Tibial nerve (tissue), 4 donors: ENCODE data around the gene MND1. TPM values are rescaled to one million over a fixed set of nuclear protein-coding genes. Genes with fewer than 3 reads are reported as not detected.

Source experiments
- DNase-seq, 2 donors: peaks; one replicate each; pipeline ENCODE4 v3.0.0-alpha.2; 2019; ENCODE audit warnings: low spot score in 2 of 2
- H3K27ac ChIP-seq, 4 donors: fragments of 200-600 bp; sonication (generic) in 3 of 4; one replicate each; pipeline ENCODE4 v1.5.1; 2017 to 2019; ENCODE audit warnings: mild to moderate bottlenecking in 1 of 4
- H3K27me3 ChIP-seq, 2 donors: fragments of 200-600 bp; sonication (generic) in 1 of 2; one replicate each; pipeline versions ENCODE4 v1.5.1 to v1.6.0; 2017 to 2019
- H3K36me3 ChIP-seq, 3 donors: fragments of 200-600 bp; sonication (generic); one replicate each; pipeline ENCODE4 v1.5.1; 2018 to 2019
- H3K4me1 ChIP-seq, 4 donors: fragments of 200-600 bp; sonication (generic) in 3 of 4; one replicate each; pipeline ENCODE4 v1.5.1; 2017 to 2019
- H3K4me3 ChIP-seq, 4 donors: fragments of 200-600 bp; sonication (generic) in 3 of 4; one replicate each; pipeline ENCODE4 v1.5.1; 2017 to 2019; ENCODE audit warnings: mild to moderate bottlenecking in 1 of 4, moderate library complexity in 1 of 4
- H3K9me3 ChIP-seq, 4 donors: fragments of 200-600 bp; sonication (generic) in 3 of 4; one replicate each; pipeline ENCODE4 v1.5.1; 2017 to 2019
- CTCF ChIP-seq, 5 experiments: fragments of 200-600 bp in 3 of 5; fragments of 450-650 bp in 2 of 5; sonication (generic) in 3 of 5; IDR thresholded peaks; one replicate each; pipeline ENCODE4 v1.5.1; 2016 to 2019; ENCODE audit warnings: antibody characterized with exemption in 5 of 5, mild to moderate bottlenecking in 3 of 5, moderate library complexity in 2 of 5
- EP300 ChIP-seq, 2 donors: sonication (generic); formaldehyde crosslinking; IDR thresholded peaks; one replicate each; pipeline ENCODE4 v1.6.1; 2017; ENCODE audit warnings: antibody characterized with exemption in 2 of 2, mild to moderate bottlenecking in 1 of 2
- POLR2A ChIP-seq, 2 donors: fragments of 450-650 bp; IDR thresholded peaks; one replicate each; pipeline ENCODE4 v1.6.1; 2017; ENCODE audit warnings: antibody characterized with exemption in 2 of 2, mild to moderate bottlenecking in 2 of 2, moderate library complexity in 2 of 2
- WGBS, 2 donors: methylation state at CpG; one replicate each; pipeline ENCODE4 v1.1.5; 2018; 5-methylcytosine and 5-hydroxymethylcytosine counted together
- total RNA-seq, 4 donors: library from RNA; depleted of rRNA; stranded (reverse); fragments of >200 nt; gene quantifications; one replicate each; pipeline ENCODE4 v1.1.0, GENCODE V29; 2016

The MND1 gene
- total RNA-seq, 4 donors from 2014 or later: 0.66 to 2.1 TPM; not detected in 2

DNA sequence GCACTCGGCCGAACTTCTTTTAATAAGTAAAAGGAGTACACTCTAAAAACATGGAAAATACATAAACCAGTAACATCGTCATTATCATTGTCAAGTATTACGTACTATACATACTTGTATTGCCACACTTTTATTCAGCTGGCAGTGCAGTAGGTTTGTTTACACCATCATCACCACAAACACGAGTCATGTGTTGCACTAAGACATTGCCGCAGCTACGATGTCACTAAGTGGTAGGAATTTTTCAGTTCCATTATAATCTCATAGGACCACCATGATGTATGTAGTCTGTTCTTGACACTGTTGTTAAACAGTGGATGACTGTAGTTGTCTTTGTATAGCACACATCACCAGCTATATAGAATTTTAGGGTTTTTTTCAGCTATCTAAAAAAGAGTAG is 73.6 kb downstream of the MND1 start:
- Histone ChIP-seq H3K27me3 (no peaks in the 10 kb centered on the region), H3K4me1 (no peaks in the 10 kb centered on the region), H3K27ac (no peak overlapping the region), H3K9me3 (no peaks in the 10 kb centered on the region), H3K4me3 (no peak overlapping the region), H3K36me3 (no peaks in the 10 kb centered on the region)
- no peak for DNase-seq
- 76 to 77% methylated on average over 7 of the region's 7 CpGs for WGBS, 2 donors
- TF ChIP-seq EP300 (IDR thresholded peaks at IDR 0.05) (no peak), POLR2A (IDR thresholded peaks at IDR 0.05) (no peak), CTCF (IDR thresholded peaks at IDR 0.05) (no peak)

DNA sequence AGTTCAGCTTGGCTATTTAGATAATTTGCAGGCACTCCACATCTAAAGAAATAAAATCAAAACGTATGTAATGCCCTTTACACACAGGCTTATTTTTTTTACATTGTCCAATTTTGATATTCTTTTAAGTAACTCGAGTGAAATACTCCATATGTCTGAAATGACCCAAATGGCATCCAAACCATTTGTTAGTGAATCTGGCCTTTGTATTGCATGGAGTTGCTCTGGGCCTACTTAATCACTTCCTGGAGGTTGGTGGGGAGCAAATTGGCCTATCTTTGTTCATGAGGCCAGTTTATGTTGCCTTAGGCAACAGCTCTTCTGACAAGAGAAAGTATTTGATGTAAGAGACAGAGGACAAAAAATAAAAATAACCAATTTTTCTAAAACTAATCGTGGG is 74.1 kb downstream of the MND1 start:
- H3K9me3 ChIP-seq: no peaks in the 10 kb centered on the region
- H3K4me1 ChIP-seq: no peaks in the 10 kb centered on the region
- no peak for DNase-seq
- H3K4me3 ChIP-seq: no peak overlapping the region
- no peaks in the 10 kb centered on the region for H3K36me3 ChIP-seq
- H3K27ac ChIP-seq: no peak overlapping the region
- TF ChIP-seq EP300 (IDR thresholded peaks at IDR 0.05) (no peak), POLR2A (IDR thresholded peaks at IDR 0.05) (no peak), CTCF (IDR thresholded peaks at IDR 0.05) (no peak)
- no peaks in the 10 kb centered on the region for H3K27me3 ChIP-seq
- WGBS, 2 donors: 29 to 37% methylated on average over 3 of the region's 3 CpGs

DNA sequence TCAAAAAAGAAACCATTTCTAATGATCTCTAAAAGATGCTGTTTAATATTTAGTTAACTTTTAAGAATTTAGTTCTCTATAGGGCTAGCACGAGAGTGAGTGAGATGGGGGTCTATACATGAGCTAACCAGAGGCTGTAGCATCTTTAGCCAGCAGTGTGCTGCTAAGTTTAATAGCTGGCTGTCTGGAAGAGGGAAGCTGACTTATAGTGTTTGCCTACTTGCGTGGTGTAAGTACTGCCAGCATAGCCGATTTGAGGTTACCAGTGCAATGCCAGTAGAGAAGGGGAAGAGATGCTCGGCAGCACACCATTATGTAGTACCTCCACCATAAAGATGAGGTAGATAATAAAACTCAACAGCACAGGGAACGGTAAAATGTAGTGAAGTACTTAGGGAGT is 74.5 kb downstream of the MND1 start:
- Histone ChIP-seq H3K27me3 (no peaks in the 10 kb centered on the region), H3K4me1 (no peaks in the 10 kb centered on the region), H3K27ac (no peak overlapping the region), H3K9me3 (no peaks in the 10 kb centered on the region), H3K36me3 (no peaks in the 10 kb centered on the region), H3K4me3 (no peak overlapping the region)
- no peak for DNase-seq
- WGBS, 2 donors: 64 to 67% methylated on average over 5 of the region's 5 CpGs
- no peak for TF ChIP-seq CTCF (IDR thresholded peaks at IDR 0.05)
- no peak for TF ChIP-seq EP300 (IDR thresholded peaks at IDR 0.05)
- TF ChIP-seq POLR2A (IDR thresholded peaks at IDR 0.05): no peak

GRCh38 chr4:153419673-153420278 is 75.3 kb downstream of the MND1 start:
- Histone ChIP-seq H3K36me3 (no peaks in the 10 kb centered on the region), H3K9me3 (no peaks in the 10 kb centered on the region), H3K4me1 (no peaks in the 10 kb centered on the region), H3K4me3 (no peak overlapping the region), H3K27me3 (no peaks in the 10 kb centered on the region), H3K27ac (no peak overlapping the region)
- TF ChIP-seq CTCF (IDR thresholded peaks at IDR 0.05) (no peak), EP300 (IDR thresholded peaks at IDR 0.05) (no peak), POLR2A (IDR thresholded peaks at IDR 0.05) (no peak)
- WGBS, 2 donors: 79 to 91% methylated on average over 9 of the region's 9 CpGs
- no peak for DNase-seq

GRCh38 chr4:153420361-153420760 is 75.9 kb downstream of the MND1 start:
- Histone ChIP-seq H3K27ac (no peak overlapping the region), H3K9me3 (no peaks in the 10 kb centered on the region), H3K4me1 (no peaks in the 10 kb centered on the region), H3K36me3 (no peaks in the 10 kb centered on the region), H3K27me3 (no peaks in the 10 kb centered on the region), H3K4me3 (no peak overlapping the region)
- 86 to 95% methylated on average over 2 of the region's 2 CpGs for WGBS, 2 donors
- DNase-seq: no peak
- TF ChIP-seq POLR2A (IDR thresholded peaks at IDR 0.05) (no peak), CTCF (IDR thresholded peaks at IDR 0.05) (no peak), EP300 (IDR thresholded peaks at IDR 0.05) (no peak)
